Measurements from ENCODE around the gene NOL3.
A peak's percentile ranks its signal among the peaks of the same experiment; 100 is the strongest.

NOL3 gene

GRCh38 chr16:67154578-67155294 is 15.6 kb upstream of the NOL3 start:
- DNase-seq (ENCODE audit: low read depth in 1 of 2, low spot score in 1 of 2), result no peak

GRCh38 chr16:67155295-67156142 is 14.8 kb upstream of the NOL3 start:
- peak; percentile 60 to 71 for DNase-seq (ENCODE audit: low read depth in 1 of 2, low spot score in 1 of 2)

GRCh38 chr16:67156143-67156844 is 14.0 kb upstream of the NOL3 start:
- no peak for DNase-seq (ENCODE audit: low read depth in 1 of 2, low spot score in 1 of 2)

- DNase-seq (ENCODE audit: low read depth in 1 of 2, low spot score in 1 of 2), result no peak
These were observed 13.1 kb upstream of the NOL3 start for GRCh38 chr16:67157106-67157748.

- DNase-seq (ENCODE audit: low read depth in 1 of 2, low spot score in 1 of 2), result no peak
These were observed 12.3 kb upstream of the NOL3 start for GRCh38 chr16:67157892-67158635.

GRCh38 chr16:67158637-67159600 is 11.4 kb upstream of the NOL3 start:
- DNase-seq (ENCODE audit: low read depth in 1 of 2, low spot score in 1 of 2), result peak; percentile 58 to 65

- no peak for DNase-seq (ENCODE audit: low read depth in 1 of 2, low spot score in 1 of 2)
These were observed 8.7 kb upstream of the NOL3 start for GRCh38 chr16:67161595-67162058.

- no peak for DNase-seq (ENCODE audit: low read depth in 1 of 2, low spot score in 1 of 2)
These were observed 7.7 kb upstream of the NOL3 start for GRCh38 chr16:67162506-67163163.

- no peak for DNase-seq (ENCODE audit: low read depth in 1 of 2, low spot score in 1 of 2)
These were observed 7.0 kb upstream of the NOL3 start for GRCh38 chr16:67163164-67163998.

GRCh38 chr16:67163999-67164558 is 6.3 kb upstream of the NOL3 start:
- DNase-seq (ENCODE audit: low read depth in 1 of 2, low spot score in 1 of 2), result no peak

- DNase-seq (ENCODE audit: low read depth in 1 of 2, low spot score in 1 of 2), result no peak
These were observed 5.7 kb upstream of the NOL3 start, which contains the start of gene HSF4 for GRCh38 chr16:67164599-67165061. HSF4 (plus strand) TSS chr16:67164745; CDS start chr16:67164812, 67 bp downstream.

GRCh38 chr16:67165121-67166078 is 4.9 kb upstream of the NOL3 start:
- DNase-seq (ENCODE audit: low read depth in 1 of 2, low spot score in 1 of 2), result no peak

GRCh38 chr16:67166110-67166547 is 4.2 kb upstream of the NOL3 start:
- DNase-seq (ENCODE audit: low read depth in 1 of 2, low spot score in 1 of 2), result no peak

- no peak for DNase-seq (ENCODE audit: low read depth in 1 of 2, low spot score in 1 of 2)
These were observed 3.7 kb upstream of the NOL3 start for GRCh38 chr16:67166598-67167168.

- no peak for DNase-seq (ENCODE audit: low read depth in 1 of 2, low spot score in 1 of 2)
These were observed 2.8 kb upstream of the NOL3 start for GRCh38 chr16:67167588-67167987.

- no peak for DNase-seq (ENCODE audit: low read depth in 1 of 2, low spot score in 1 of 2)
These were observed 1.3 kb upstream of the NOL3 start for GRCh38 chr16:67169011-67169451.
